ENCODE measurements around the gene TIMP3.

- TF ChIP-seq CTCF (conservative IDR thresholded peaks at IDR 0.05; ENCODE audit: low read length) (no peak), EZH2phosphoT487 (IDR thresholded peaks at IDR 0.05; ENCODE audit: borderline replicate concordance) (no peak)
Observed at GRCh38 chr22:32801537-32802236, at the start of gene TIMP3.
